Measurements from ENCODE around the gene EPB41L4A.

DNA sequence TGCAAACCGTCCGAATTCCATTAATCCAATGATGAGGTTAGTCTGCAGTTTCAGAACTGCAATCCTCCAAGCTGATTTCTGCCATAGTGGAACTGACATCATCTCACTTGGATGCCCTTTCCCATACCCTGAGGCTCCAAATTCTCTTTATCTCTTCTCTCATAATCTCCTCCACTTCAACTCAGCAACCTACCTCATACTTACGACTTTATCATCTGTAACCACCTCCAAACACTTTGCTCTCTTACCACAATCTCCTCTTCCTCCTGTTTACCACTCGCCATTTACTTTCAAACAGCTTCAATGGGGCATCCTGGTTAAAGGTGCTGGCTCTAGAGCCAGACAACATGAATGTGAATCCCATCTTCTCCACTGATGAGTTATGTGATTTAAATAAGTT, 223.2 kb downstream of the EPB41L4A start:
- TF ChIP-seq, protein P1, sequence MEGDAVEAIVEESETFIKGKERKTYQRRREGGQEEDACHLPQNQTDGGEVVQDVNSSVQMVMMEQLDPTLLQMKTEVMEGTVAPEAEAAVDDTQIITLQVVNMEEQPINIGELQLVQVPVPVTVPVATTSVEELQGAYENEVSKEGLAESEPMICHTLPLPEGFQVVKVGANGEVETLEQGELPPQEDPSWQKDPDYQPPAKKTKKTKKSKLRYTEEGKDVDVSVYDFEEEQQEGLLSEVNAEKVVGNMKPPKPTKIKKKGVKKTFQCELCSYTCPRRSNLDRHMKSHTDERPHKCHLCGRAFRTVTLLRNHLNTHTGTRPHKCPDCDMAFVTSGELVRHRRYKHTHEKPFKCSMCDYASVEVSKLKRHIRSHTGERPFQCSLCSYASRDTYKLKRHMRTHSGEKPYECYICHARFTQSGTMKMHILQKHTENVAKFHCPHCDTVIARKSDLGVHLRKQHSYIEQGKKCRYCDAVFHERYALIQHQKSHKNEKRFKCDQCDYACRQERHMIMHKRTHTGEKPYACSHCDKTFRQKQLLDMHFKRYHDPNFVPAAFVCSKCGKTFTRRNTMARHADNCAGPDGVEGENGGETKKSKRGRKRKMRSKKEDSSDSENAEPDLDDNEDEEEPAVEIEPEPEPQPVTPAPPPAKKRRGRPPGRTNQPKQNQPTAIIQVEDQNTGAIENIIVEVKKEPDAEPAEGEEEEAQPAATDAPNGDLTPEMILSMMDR (IDR thresholded peaks at IDR 0.05; ENCODE audit: low read depth, low read length, poor library complexity, severe bottlenecking) = no peak
- no peak for TF ChIP-seq EZH2phosphoT487 (IDR thresholded peaks at IDR 0.05; ENCODE audit: borderline replicate concordance, low read length)

All from DOHH2 (cell line).